Skeletal muscle satellite cell (primary cell): ENCODE results near the gene RNF44.
A peak's percentile ranks its signal among the peaks of the same experiment; 100 is the strongest.

Source experiments
- H3K27me3 ChIP-seq: 2 replicates; pipeline ENCODE4 v1.7.0; 2013; ENCODE audit warnings: low read length; ENCODE audit not compliant: control insufficient read depth, insufficient read depth
- H3K36me3 ChIP-seq: 2 replicates; pipeline ENCODE4 v1.7.0; 2013; ENCODE audit warnings: mild to moderate bottlenecking, control low read depth, low read length; ENCODE audit not compliant: insufficient read depth
- H3K4me1 ChIP-seq: 2 replicates; pipeline ENCODE4 v1.7.0; 2013; ENCODE audit warnings: low read length; ENCODE audit not compliant: control insufficient read depth, insufficient read depth
- H3K4me2 ChIP-seq: 2 replicates; pipeline ENCODE4 v1.7.0; 2013; ENCODE audit warnings: mild to moderate bottlenecking, low read length
- H3K4me3 ChIP-seq: 2 replicates; pipeline ENCODE4 v1.7.0; 2013; ENCODE audit warnings: low read length
- H3K9ac ChIP-seq: 2 replicates; pipeline ENCODE4 v1.7.0; 2013; ENCODE audit warnings: mild to moderate bottlenecking, low read depth, low read length, moderate library complexity
- H3K9me3 ChIP-seq: replicated peaks from 2 replicates; pipeline ENCODE4 v1.7.0; 2013; ENCODE audit warnings: mild to moderate bottlenecking, control low read depth, low read length

The RNF44 gene

DNA sequence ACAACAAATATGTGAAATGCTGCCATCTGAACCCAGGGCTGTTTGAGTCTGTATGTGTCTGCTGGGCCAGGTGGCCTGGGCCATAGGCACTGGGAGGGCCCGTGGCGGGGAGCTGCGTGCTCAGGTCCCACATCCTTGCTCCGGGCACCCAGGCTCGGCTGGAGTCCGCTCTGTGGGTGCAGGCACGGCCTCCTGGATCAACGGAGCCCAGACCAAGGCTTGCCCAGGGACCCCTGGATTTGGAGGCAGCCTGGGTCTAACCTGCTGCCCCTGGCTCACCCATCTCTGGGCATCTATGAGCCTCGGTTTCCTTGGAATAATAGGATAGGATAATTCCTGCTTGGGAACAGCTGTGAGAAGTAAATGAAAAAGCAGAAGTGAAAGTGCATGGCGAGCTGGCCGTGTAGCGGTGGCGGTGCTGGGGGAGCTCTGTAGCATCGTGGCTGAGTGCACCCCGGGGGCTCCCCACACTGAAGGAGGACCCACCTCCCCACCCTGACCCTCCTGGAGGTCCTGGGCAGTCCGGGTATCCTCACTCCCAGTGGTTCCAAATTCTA, 13.2 kb upstream of the RNF44 start:
- no peaks in the 10 kb centered on the region for H3K4me1 ChIP-seq
- no peak overlapping the region for H3K4me3 ChIP-seq
- H3K9ac ChIP-seq: no peak overlapping the region
- no peak overlapping the region for H3K4me2 ChIP-seq
- H3K36me3 ChIP-seq: no peaks in the 10 kb centered on the region
- H3K9me3 ChIP-seq: no peaks in the 10 kb centered on the region
- H3K27me3 ChIP-seq: peaks cover 20% of the 10 kb centered on the region

DNA sequence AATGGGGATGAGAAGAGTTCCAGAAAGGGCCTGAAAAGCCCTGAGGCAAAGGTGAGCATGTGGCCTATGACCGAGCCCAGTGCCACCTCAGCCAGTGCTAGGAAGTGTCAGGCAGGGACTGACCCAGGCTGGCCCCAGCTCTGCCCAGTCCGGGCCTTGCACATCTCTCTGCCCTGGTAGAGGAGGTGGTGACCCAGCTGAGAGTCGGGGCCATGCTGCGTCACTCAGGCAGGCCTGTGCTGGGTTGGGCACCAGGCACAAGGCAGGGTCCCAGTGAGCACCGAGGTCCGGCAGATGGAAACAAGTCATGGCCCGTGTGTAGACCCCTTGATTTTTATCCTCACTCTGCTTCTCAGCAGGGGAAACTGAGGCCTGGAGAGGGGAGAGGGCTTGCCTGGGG, 12.7 kb upstream of the RNF44 start:
- Histone ChIP-seq H3K4me3 (no peak overlapping the region), H3K27me3 (peaks cover 20% of the 10 kb centered on the region), H3K4me1 (no peaks in the 10 kb centered on the region), H3K36me3 (no peaks in the 10 kb centered on the region), H3K4me2 (no peak overlapping the region), H3K9me3 (no peaks in the 10 kb centered on the region), H3K9ac (no peak overlapping the region)

DNA sequence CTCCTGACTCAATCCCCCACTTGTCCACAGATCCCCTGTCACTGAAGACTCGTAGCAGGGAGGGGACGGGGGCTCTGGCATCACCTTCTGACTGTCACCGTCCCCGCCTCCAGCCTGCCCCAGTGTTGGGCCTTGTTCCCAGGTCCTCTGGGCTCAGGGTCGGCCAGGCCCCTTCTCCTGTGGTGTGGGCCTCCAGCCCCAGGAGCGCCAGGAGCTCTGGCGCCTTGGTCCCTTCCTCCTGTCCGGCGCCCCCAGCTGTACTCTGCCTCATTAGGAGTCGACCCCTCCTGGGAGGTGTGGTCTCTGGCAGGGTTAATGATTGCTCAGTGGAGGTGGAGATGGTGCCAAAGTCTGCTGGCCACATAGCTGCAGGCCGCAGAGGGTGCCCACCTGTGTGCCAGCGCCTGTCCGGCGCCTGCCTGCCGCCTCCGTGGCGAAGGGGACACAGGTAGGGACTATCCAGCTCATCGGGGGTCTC, 11.8 kb upstream of the RNF44 start, which contains the start of gene CDHR2:
CDHR2 (plus strand) TSS at position 376 of the 478 bp plus-strand sequence. CDS start 16,011 bp downstream, outside the sequence.
- H3K4me3 ChIP-seq: no peak within 1 kb of the TSS
- H3K9me3 ChIP-seq: no peaks in the 10 kb centered on the region
- H3K4me1 ChIP-seq: peaks cover under 1% of the 10 kb centered on the region

DNA sequence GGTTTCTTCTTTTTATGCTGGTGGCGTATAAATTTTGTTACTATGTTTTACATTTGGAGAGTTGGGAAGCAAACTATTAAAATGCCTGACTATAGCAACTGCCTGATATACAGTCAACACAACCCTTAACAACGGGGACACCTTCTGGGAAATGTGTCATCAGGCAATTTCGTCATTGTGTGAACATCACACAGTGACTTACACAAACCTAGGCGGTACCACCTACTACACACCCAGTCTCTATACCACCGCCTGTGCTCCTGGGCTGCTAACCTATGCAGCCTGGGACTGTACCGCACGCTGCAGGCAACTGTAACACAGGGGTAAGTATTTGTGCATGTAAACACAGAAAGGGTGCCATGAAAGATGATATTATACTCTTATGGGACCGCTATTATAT, 10.6 kb upstream of the RNF44 start:
- H3K27me3 ChIP-seq: peaks cover 8% of the 10 kb centered on the region
- H3K4me3 ChIP-seq: no peak overlapping the region
- H3K9me3 ChIP-seq: no peaks in the 10 kb centered on the region

More for the DNA sequence above, 11.8 kb upstream of the RNF44 start, which contains the start of gene CDHR2:
- no peaks in the 10 kb centered on the region for H3K36me3 ChIP-seq
- H3K27me3 ChIP-seq: peaks cover 20% of the 10 kb centered on the region
- no peak within 1 kb of the TSS for H3K4me2 ChIP-seq
- no peak within 1 kb of the TSS for H3K9ac ChIP-seq

DNA sequence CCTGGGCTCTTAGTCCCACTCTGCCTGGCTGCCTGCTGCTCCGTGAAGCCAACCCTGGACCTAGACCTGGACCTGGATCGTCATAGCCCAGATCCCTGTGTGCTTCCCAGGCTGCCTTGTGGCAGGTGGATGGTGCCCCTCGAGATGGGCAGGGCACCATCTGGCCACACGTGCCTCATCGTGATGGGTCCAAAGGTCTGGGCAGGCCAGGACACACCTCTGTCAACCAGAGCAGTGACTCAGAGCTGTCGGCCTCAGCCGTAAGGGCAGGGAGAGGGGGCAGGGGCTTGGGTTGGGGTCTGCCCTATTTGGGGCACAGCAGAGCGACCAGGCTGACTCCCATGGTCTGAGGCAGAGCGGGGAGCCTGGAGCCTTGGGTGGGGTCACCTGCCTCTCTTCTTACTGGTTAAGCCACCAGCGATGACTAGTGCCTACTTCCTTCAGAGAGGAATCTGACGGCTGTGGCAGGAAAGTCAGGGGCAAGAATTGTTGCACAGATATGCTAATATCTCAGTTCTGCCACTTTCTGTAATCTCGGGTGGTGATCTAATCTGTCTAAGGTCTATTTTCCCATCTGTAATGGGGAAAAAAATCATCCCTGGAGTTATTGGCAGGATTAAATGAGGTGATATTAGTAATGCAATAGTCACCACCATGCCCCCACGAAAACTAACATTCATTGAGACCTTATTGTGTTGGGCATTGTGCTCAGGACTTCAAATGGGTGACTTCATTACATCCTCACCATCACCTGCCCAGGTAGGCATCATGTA, 8.7 kb upstream of the RNF44 start:
- Histone ChIP-seq H3K9me3 (no peaks in the 10 kb centered on the region), H3K9ac (no peak overlapping the region), H3K4me1 (peaks cover 23% of the 10 kb centered on the region), H3K36me3 (no peaks in the 10 kb centered on the region), H3K27me3 (no peaks in the 10 kb centered on the region), H3K4me3 (no peak overlapping the region), H3K4me2 (no peak overlapping the region)

More for the DNA sequence above, 10.6 kb upstream of the RNF44 start:
- H3K4me2 ChIP-seq: no peak overlapping the region
- no peaks in the 10 kb centered on the region for H3K36me3 ChIP-seq
- no peak overlapping the region for H3K9ac ChIP-seq
- H3K4me1 ChIP-seq: peaks cover 8% of the 10 kb centered on the region

DNA sequence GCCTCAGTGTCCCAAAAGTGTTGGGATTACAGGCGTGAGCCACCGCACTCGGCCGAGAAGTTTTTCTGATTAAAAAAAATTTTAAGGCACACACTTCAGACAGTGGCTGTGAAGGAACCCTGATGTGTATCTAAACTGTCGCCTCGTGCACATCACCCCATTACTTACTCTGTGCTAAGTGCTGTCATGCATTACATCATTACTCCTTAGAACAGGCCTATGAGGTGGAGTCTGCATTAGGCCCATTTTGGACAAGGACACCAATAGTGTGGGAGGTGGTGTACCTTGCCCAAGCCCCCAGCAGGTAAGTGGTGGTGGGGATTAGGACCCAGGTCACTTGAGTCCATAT, 8.2 kb upstream of the RNF44 start:
- Histone ChIP-seq H3K36me3 (no peaks in the 10 kb centered on the region), H3K4me2 (no peak overlapping the region), H3K4me1 (peaks cover 23% of the 10 kb centered on the region), H3K27me3 (no peaks in the 10 kb centered on the region), H3K9ac (no peak overlapping the region), H3K4me3 (no peak overlapping the region), H3K9me3 (no peaks in the 10 kb centered on the region)

DNA sequence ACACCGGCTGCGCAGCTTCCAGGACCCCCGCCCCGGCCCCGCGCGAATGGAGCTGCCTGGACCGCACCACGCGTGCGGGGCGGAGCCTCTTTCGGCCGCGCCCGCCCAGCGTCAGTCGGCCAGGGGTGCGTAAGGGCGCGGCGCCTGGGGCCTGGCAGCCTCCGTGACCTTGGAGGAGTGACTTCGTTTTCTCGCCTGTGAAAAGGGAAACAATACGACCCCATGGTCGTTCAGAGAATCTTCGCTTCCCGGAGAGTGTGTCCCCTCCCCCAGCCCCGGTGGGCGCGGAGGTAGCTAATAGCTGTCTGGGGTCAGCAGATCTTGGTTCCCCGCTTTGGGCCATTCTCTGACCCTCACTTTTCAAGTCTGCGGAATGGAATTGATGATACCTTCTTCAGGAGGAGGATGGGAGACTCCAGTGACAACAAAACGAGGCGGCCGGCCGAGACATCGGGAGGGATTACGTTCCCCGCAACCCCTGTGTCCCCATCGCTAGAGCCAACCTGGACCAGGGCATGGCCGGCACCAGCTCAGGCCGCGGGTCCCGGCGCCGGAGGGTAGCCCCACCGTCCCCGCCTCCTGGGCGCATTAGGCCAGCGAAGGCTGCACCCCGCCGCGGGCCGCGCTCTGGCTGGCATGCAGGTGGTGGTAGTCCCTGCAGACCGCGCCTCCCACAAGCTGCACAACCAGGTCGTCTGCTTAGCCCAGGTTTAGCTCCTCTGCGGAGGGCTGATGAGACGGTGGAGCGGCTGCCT, 6.4 kb upstream of the RNF44 start:
- peaks cover 23% of the 10 kb centered on the region for H3K4me1 ChIP-seq
- peak overlapping the region; percentile 75 for H3K9ac ChIP-seq
- H3K4me3 ChIP-seq: peak overlapping the region; percentile 72
- H3K27me3 ChIP-seq: no peaks in the 10 kb centered on the region
- no peaks in the 10 kb centered on the region for H3K36me3 ChIP-seq
- no peaks in the 10 kb centered on the region for H3K9me3 ChIP-seq
- H3K4me2 ChIP-seq: peak overlapping the region; percentile 86

DNA sequence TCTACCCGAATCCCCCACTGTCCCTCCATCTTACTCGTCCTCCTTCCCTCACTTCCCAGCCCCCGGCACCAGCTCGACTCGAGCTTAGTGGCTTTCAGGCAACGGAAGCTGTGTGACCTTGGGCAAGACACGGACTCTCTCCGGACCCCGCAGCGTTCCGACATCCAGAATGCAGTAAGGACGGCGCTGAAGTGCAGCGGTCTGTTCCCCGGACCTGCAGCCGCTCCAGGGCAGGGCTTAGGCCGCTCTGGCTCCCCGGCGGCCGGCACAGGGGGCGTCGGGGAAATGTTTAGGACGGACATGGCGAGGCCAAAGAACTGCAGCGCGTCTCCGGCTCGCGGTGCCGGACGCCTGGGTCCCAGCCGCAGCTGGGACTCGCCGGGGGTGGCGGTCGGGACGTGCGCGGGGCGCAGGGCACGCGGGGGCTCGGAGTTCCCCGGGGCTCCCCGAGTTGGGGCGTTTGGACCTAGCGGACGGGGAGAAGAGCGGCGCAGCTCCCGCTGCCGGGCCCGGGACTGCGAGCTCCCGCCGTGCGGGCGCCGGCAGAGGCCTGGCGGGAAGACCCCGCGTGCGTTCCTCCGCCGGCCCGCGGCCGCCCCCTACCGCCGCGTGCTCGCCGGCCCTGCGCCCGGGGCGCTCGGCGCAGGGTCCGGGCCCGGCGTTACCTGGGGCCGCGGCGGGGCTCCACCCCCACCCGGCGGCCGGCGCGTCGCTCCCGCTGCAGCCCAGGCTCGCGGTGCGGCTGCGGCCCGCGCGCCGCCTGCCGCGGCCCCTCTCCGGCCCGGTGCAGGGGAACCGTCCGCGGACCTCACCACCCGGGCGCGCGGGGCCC, 5.6 kb upstream of the RNF44 start:
- peak overlapping the region; percentile 75 for H3K9ac ChIP-seq
- no peaks in the 10 kb centered on the region for H3K36me3 ChIP-seq
- no peaks in the 10 kb centered on the region for H3K27me3 ChIP-seq
- no peaks in the 10 kb centered on the region for H3K9me3 ChIP-seq
- H3K4me3 ChIP-seq: peak overlapping the region; percentile 72
- H3K4me2 ChIP-seq: peak overlapping the region; percentile 86
- H3K4me1 ChIP-seq: peaks cover 27% of the 10 kb centered on the region

DNA sequence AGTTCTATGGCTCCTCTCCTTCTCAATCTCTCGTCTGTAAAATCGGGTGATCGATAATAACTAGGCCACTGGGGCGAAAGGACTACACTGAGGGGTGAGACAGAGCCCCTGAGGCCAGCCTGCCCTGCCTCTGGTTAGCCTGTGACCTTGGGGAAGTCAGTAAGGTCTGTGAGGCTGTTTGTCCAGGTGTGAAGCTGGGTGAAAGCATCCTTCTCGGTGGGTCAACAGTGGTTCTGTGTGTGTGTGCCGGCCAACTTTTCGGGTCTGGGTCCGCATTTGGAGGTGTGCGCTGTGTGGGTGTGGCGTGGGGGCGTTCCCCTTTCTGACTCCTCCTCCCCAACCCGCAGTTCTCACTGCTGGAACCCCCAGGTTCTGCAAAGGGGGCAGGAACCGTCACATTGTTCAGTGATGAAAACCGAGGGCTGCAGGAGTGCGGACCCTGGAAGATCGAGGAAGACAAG, 5.0 kb upstream of the RNF44 start:
- Histone ChIP-seq H3K4me3 (peak overlapping the region; percentile 72), H3K36me3 (no peaks in the 10 kb centered on the region), H3K9ac (peak overlapping the region; percentile 75), H3K27me3 (no peaks in the 10 kb centered on the region), H3K4me1 (peaks cover 27% of the 10 kb centered on the region), H3K9me3 (no peaks in the 10 kb centered on the region), H3K4me2 (peak overlapping the region; percentile 86)

DNA sequence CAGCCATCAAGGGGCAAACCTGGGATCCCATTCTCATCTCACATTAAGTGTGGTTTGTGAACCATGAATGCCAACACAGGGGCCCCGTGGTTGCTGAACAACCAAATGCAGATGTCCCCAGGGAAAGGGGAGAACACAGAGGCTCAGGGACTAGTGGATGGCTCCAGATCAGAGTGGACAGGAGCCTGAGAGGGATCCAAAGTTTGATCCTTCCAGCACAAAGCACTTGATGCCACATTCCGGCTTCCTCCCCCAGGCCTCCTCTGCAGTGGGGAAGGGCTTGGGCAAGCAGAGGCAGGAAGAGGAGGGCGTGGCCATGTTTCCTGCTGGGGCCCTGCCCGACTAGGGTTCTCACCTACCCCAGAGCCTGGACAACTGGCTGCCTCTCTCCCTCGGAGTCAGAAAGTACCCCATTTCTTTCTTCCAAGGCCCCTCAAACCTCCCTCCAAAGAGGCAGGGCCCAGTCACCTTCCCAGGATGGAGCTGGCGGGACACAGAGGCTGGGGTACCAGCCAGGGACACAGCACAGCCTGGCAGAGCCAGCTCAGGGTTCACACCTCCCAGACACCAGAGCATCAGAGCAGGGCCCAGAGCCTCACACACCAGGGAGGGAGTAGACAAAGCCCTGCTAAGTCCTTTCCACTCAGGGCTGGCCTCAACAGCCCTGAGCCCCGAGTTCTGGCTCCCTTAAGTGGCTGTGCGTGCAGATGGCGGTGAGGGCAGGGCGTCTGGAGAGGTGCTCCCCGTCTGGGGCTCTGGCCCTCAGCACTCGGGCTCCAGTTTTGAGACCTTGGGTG, 4.3 kb upstream of the RNF44 start:
- H3K9ac ChIP-seq: no peak overlapping the region
- no peaks in the 10 kb centered on the region for H3K36me3 ChIP-seq
- H3K9me3 ChIP-seq: no peaks in the 10 kb centered on the region
- H3K4me1 ChIP-seq: peaks cover 27% of the 10 kb centered on the region
- H3K4me2 ChIP-seq: no peak overlapping the region
- no peaks in the 10 kb centered on the region for H3K27me3 ChIP-seq
- no peak overlapping the region for H3K4me3 ChIP-seq
